HepG2 (cell line): ENCODE data around the gene FLT3LG. TPM values are rescaled to one million over a fixed set of nuclear protein-coding genes. Genes with fewer than 3 reads are reported as not detected.

Source experiments
- CEBPG ChIP-seq: IDR thresholded peaks from 2 replicates; pipeline ENCODE4 v1.6.1; 2016
- FOXK1 ChIP-seq: sonication (generic); formaldehyde crosslinking; IDR thresholded peaks from 2 replicates; pipeline ENCODE4 v1.4.0; 2020; ENCODE audit warnings: low read depth, missing genetic modification reagents, borderline replicate concordance
- GATAD2A ChIP-seq: IDR thresholded peaks from 2 replicates; pipeline ENCODE4 v1.6.1; 2016
- HOXA7 ChIP-seq: sonication (generic); formaldehyde crosslinking; IDR thresholded peaks from 2 replicates; pipeline ENCODE4 v1.8.1; 2022; ENCODE audit warnings: mild to moderate bottlenecking, missing genetic modification reagents, moderate library complexity
- KDM2A ChIP-seq: sonication (generic); formaldehyde crosslinking; IDR thresholded peaks from 2 replicates; pipeline ENCODE4 v1.4.0; 2020; ENCODE audit warnings: low read depth, missing genetic modification reagents, borderline replicate concordance
- MIER3 ChIP-seq: IDR thresholded peaks from 2 replicates; pipeline ENCODE4 v1.6.1; 2016; ENCODE audit warnings: missing compliant biosample characterization, borderline replicate concordance
- RARG ChIP-seq: sonication (generic); formaldehyde crosslinking; IDR thresholded peaks from 2 replicates; pipeline ENCODE4 v1.4.0; 2020; ENCODE audit warnings: low read depth, mild to moderate bottlenecking, missing genetic modification reagents
- SOX5 ChIP-seq: IDR thresholded peaks from 2 replicates; pipeline ENCODE4 v1.6.1; 2016; ENCODE audit warnings: borderline replicate concordance
- ZKSCAN8 ChIP-seq: IDR thresholded peaks from 2 replicates; pipeline ENCODE4 v1.6.1; 2016; ENCODE audit warnings: borderline replicate concordance, missing genetic modification reagents, missing compliant biosample characterization
- ZNF10 ChIP-seq: sonication (generic); formaldehyde crosslinking; IDR thresholded peaks from 2 replicates; pipeline ENCODE4 v1.4.0; 2020; ENCODE audit warnings: mild to moderate bottlenecking, low read depth, missing genetic modification reagents, borderline replicate concordance
- ZNF232 ChIP-seq: sonication (generic); formaldehyde crosslinking; IDR thresholded peaks from 2 replicates; pipeline ENCODE4 v1.4.0; 2020; ENCODE audit warnings: missing genetic modification reagents, borderline replicate concordance
- ZNF282 ChIP-seq: fragments of 450-650 bp; IDR thresholded peaks from 2 replicates; pipeline ENCODE4 v1.6.1; 2018; ENCODE audit not compliant: partially characterized antibody
- ZNF3 ChIP-seq: IDR thresholded peaks from 2 replicates; pipeline ENCODE4 v1.7.0; 2017; ENCODE audit warnings: inconsistent platforms
- ZNF460 ChIP-seq: sonication (generic); formaldehyde crosslinking; IDR thresholded peaks from 2 replicates; pipeline ENCODE4 v1.5.1; 2020; ENCODE audit warnings: missing genetic modification reagents, mild to moderate bottlenecking, borderline replicate concordance
- ZNF746 ChIP-seq: sonication (generic); formaldehyde crosslinking; IDR thresholded peaks from 2 replicates; pipeline ENCODE4 v1.8.0; 2022; ENCODE audit warnings: mild to moderate bottlenecking, missing genetic modification reagents
- ZSCAN29 ChIP-seq: sonication (generic); formaldehyde crosslinking; conservative IDR thresholded peaks from 2 replicates; pipeline ENCODE4 v1.4.0; 2020; ENCODE audit warnings: mild to moderate bottlenecking, missing genetic modification reagents
- polyA plus RNA-seq, 8 experiments: library from polyadenylated mRNA; depleted of rRNA in 3 of 8; stranded (reverse) in 7 of 8; unstranded in 1 of 8; fragments of >200 nt; fragmentation: Illumina TruSeq in 4 of 8; extraction: Trizol in 4 of 8; gene quantifications; 2 replicates each; pipeline versions ENCODE4 v1.2.1 to v1.2.3, GENCODE V29; 2011 to 2016; ENCODE audit warnings: low read depth in 4 of 8, missing spikeins in 1 of 8, mixed read lengths in 1 of 8; ENCODE audit not compliant: insufficient read depth in 1 of 8
- total RNA-seq, 5 experiments: library from RNA; depleted of rRNA; stranded (reverse); fragments of >200 nt; fragmentation: Illumina TruSeq; extraction: Trizol; gene quantifications; 2 replicates each; pipeline ENCODE4 v1.2.3, GENCODE V29; 2016; ENCODE audit warnings: low read depth in 1 of 5
- TF ChIP-seq, protein P1 (sequence below): sonication (generic); formaldehyde crosslinking; conservative IDR thresholded peaks from 2 replicates; pipeline ENCODE4 v1.4.0; 2020; ENCODE audit warnings: mild to moderate bottlenecking, missing genetic modification reagents, moderate library complexity
- TF ChIP-seq, protein P2 (sequence below): sonication (generic); formaldehyde crosslinking; IDR thresholded peaks from 2 replicates; pipeline ENCODE4 v1.5.1; 2020; ENCODE audit warnings: mild to moderate bottlenecking, missing genetic modification reagents, borderline replicate concordance
- TF ChIP-seq, protein P3 (sequence below): sonication (generic); formaldehyde crosslinking; conservative IDR thresholded peaks from 2 replicates; pipeline ENCODE4 v1.4.0; 2020; ENCODE audit warnings: missing genetic modification reagents
- TF ChIP-seq, protein P4 (sequence below): sonication (generic); formaldehyde crosslinking; IDR thresholded peaks from 2 replicates; pipeline ENCODE4 v1.5.0; 2020; ENCODE audit warnings: missing genetic modification reagents

FLT3LG gene
- total and polyA plus RNA-seq, 2 of the 13 experiments (the other 11 are each of a cell fraction or from before 2014, with no cell fraction given): 1.5 to 2.6 TPM

DNA sequence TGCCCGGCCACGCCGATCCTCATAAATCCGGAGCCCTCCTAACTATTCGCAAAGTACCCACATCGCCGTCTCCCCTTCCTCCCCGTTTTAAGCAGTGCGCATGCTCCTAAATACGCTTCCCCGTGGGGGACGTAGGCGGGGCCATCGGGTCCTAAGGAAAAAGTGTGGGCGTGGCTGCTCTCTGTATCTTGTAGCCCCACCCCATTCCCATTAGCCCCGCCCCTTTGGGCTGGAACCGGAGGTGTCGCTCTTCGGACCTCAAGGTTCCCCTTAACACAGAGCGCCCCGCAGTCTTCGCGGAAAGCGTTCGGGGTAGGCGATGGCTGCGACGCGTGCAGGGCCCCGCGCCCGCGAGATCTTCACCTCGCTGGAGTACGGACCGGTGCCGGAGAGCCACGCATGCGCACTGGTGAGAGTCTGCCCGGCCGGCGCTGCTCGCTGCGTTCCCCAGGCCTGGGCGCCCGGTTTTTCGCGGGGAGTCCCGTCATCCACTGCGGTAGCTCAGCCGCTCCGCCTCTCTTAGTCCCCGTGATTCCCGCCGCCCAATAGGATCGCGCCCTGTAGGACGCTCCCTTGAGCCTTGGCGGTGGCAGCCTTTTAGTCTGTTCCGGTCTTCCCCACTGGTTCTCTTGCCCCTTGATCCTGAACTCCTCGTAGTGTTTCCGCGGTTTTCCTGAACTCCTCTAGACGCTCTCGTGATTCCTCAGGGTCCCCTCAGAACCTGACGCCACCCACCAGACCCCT lies 20.8 kb upstream of the FLT3LG start, which contains the start of gene ALDH16A1 (continued):
- TF ChIP-seq, protein P1, sequence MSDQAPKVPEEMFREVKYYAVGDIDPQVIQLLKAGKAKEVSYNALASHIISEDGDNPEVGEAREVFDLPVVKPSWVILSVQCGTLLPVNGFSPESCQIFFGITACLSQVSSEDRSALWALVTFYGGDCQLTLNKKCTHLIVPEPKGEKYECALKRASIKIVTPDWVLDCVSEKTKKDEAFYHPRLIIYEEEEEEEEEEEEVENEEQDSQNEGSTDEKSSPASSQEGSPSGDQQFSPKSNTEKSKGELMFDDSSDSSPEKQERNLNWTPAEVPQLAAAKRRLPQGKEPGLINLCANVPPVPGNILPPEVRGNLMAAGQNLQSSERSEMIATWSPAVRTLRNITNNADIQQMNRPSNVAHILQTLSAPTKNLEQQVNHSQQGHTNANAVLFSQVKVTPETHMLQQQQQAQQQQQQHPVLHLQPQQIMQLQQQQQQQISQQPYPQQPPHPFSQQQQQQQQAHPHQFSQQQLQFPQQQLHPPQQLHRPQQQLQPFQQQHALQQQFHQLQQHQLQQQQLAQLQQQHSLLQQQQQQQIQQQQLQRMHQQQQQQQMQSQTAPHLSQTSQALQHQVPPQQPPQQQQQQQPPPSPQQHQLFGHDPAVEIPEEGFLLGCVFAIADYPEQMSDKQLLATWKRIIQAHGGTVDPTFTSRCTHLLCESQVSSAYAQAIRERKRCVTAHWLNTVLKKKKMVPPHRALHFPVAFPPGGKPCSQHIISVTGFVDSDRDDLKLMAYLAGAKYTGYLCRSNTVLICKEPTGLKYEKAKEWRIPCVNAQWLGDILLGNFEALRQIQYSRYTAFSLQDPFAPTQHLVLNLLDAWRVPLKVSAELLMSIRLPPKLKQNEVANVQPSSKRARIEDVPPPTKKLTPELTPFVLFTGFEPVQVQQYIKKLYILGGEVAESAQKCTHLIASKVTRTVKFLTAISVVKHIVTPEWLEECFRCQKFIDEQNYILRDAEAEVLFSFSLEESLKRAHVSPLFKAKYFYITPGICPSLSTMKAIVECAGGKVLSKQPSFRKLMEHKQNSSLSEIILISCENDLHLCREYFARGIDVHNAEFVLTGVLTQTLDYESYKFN (CRISPR knock-in tag): 0 out of 2 replicates have a peak, but pooled peaks have one; percentile 27
- TF ChIP-seq KDM2A (CRISPR knock-in tag): no peak; the same call in 1 of the 2 replicates
- TF ChIP-seq, protein P2, sequence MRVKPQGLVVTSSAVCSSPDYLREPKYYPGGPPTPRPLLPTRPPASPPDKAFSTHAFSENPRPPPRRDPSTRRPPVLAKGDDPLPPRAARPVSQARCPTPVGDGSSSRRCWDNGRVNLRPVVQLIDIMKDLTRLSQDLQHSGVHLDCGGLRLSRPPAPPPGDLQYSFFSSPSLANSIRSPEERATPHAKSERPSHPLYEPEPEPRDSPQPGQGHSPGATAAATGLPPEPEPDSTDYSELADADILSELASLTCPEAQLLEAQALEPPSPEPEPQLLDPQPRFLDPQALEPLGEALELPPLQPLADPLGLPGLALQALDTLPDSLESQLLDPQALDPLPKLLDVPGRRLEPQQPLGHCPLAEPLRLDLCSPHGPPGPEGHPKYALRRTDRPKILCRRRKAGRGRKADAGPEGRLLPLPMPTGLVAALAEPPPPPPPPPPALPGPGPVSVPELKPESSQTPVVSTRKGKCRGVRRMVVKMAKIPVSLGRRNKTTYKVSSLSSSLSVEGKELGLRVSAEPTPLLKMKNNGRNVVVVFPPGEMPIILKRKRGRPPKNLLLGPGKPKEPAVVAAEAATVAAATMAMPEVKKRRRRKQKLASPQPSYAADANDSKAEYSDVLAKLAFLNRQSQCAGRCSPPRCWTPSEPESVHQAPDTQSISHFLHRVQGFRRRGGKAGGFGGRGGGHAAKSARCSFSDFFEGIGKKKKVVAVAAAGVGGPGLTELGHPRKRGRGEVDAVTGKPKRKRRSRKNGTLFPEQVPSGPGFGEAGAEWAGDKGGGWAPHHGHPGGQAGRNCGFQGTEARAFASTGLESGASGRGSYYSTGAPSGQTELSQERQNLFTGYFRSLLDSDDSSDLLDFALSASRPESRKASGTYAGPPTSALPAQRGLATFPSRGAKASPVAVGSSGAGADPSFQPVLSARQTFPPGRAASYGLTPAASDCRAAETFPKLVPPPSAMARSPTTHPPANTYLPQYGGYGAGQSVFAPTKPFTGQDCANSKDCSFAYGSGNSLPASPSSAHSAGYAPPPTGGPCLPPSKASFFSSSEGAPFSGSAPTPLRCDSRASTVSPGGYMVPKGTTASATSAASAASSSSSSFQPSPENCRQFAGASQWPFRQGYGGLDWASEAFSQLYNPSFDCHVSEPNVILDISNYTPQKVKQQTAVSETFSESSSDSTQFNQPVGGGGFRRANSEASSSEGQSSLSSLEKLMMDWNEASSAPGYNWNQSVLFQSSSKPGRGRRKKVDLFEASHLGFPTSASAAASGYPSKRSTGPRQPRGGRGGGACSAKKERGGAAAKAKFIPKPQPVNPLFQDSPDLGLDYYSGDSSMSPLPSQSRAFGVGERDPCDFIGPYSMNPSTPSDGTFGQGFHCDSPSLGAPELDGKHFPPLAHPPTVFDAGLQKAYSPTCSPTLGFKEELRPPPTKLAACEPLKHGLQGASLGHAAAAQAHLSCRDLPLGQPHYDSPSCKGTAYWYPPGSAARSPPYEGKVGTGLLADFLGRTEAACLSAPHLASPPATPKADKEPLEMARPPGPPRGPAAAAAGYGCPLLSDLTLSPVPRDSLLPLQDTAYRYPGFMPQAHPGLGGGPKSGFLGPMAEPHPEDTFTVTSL: no peak
- TF ChIP-seq FOXK1 (CRISPR knock-in tag): peak; percentile 29
- no peak for TF ChIP-seq ZNF460 (CRISPR knock-in tag)
- TF ChIP-seq CEBPG (CRISPR knock-in tag): no peak
- no peak for TF ChIP-seq HOXA7
- TF ChIP-seq, protein P3, sequence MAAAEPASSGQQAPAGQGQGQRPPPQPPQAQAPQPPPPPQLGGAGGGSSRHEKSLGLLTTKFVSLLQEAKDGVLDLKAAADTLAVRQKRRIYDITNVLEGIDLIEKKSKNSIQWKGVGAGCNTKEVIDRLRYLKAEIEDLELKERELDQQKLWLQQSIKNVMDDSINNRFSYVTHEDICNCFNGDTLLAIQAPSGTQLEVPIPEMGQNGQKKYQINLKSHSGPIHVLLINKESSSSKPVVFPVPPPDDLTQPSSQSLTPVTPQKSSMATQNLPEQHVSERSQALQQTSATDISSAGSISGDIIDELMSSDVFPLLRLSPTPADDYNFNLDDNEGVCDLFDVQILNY: peak; percentile 95
- TF ChIP-seq ZKSCAN8 (CRISPR knock-in tag): no peak
- no peak for TF ChIP-seq ZNF282
- TF ChIP-seq MIER3 (CRISPR knock-in tag): no peak
- no peak for TF ChIP-seq GATAD2A (CRISPR knock-in tag)
- TF ChIP-seq RARG (CRISPR knock-in tag): no peak
- no peak for TF ChIP-seq ZNF10 (CRISPR knock-in tag)
- TF ChIP-seq ZNF746: no peak
- no peak; the same call in 1 of the 2 replicates for TF ChIP-seq ZSCAN29 (CRISPR knock-in tag)
- TF ChIP-seq, protein P4, sequence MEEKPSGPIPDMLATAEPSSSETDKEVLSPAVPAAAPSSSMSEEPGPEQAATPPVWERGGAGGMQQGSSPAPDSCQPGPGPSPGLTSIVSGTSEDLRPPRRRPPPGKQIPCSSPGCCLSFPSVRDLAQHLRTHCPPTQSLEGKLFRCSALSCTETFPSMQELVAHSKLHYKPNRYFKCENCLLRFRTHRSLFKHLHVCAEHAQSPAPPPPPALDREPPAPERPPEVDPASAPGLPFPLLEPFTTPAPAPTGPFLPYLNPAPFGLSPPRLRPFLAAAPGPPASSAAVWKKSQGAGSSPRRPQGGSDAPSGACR: no peak
- no peak for TF ChIP-seq SOX5 (CRISPR knock-in tag)
- TF ChIP-seq ZNF3 (CRISPR knock-in tag): no peak
- no peak for TF ChIP-seq ZNF232 (CRISPR knock-in tag)
